Nephron progenitor cell (in vitro differentiated cells): ENCODE data around the gene SDR39U1.
"Not testable (repeated sequence)": the region's sequence is repeated elsewhere in the genome, so short reads cannot be mapped to it uniquely, and the experiment has no call there.

Experiments
- DNase-seq: peaks from one replicate; pipeline ENCODE4 v3.0.0; 2021
- H3K27ac Mint-ChIP-seq: 2 replicates; pipeline ENCODE4 v1.8.0; 2021; ENCODE audit warnings: mild to moderate bottlenecking, moderate library complexity, mixed read lengths
- H3K27me3 Mint-ChIP-seq: 2 replicates; pipeline ENCODE4 v1.8.0; 2021; ENCODE audit warnings: mild to moderate bottlenecking, low read depth, mixed read lengths; ENCODE audit not compliant: poor library complexity
- H3K36me3 Mint-ChIP-seq: 2 replicates; pipeline ENCODE4 v1.8.0; 2021; ENCODE audit warnings: low read depth, mixed read lengths
- H3K4me1 Mint-ChIP-seq: 2 replicates; pipeline ENCODE4 v1.8.0; 2021; ENCODE audit warnings: mixed read lengths
- H3K4me3 Mint-ChIP-seq: 2 replicates; pipeline ENCODE4 v1.8.0; 2021; ENCODE audit warnings: mild to moderate bottlenecking, moderate library complexity, mixed read lengths
- H3K9me3 Mint-ChIP-seq: 2 replicates; pipeline ENCODE4 v1.8.0; 2021; ENCODE audit warnings: mild to moderate bottlenecking, moderate library complexity, mixed read lengths
- CTCF ChIP-seq: fragments of 200-600 bp; sonication (generic); IDR thresholded peaks from 2 replicates; pipeline ENCODE4 v1.5.0; 2021; ENCODE audit warnings: antibody characterized with exemption

SDR39U1 gene, protein sequence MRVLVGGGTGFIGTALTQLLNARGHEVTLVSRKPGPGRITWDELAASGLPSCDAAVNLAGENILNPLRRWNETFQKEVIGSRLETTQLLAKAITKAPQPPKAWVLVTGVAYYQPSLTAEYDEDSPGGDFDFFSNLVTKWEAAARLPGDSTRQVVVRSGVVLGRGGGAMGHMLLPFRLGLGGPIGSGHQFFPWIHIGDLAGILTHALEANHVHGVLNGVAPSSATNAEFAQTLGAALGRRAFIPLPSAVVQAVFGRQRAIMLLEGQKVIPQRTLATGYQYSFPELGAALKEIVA

DNA sequence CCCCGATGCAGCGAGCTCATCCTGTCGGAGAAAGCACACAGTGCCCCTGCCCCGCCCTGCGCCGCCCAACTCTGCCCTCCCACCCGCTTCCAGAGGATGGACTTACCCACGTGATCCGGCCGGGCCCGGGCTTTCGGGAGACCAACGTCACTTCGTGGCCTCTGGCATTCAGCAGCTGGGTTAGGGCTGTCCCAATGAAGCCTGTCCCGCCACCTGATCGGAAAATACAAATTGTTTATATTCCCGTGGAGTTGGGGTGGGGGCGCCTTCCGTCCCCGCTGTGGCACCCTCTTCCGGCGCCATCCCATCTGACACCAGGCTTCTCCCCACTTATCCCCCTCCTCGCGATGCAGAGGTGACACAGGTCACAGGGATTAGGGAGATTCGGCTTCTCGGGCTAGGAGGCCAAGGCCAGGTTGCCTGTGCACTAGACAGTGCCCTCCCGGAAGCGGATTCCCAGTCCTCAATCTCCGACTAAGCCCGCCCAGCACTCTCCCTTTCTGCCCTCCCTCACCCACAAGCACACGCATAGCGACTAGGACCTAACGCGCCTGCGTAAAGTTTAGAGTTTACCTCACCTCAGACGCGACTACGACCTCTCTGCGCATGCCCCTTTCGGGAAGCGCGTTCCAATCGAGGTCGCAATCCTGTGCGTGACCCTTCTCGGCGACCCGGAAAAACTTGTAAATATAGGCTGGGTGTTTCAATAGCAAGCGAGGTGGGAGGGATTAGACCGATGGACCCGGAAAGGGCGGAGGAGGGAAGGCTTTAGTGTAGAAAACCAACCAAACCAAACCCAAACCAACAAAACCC lies at the start of gene SDR39U1:
Gene SDR39U1 (minus strand): TSS at position 537 of the 813 bp plus-strand sequence. CDS start 7 bp downstream, at position 530.
- no peak for TF ChIP-seq CTCF
- Mint-ChIP-seq H3K4me1 (peaks cover 34% of the 10 kb centered on the region), H3K4me3 (peak within 1 kb of the TSS; percentile 94), H3K27me3 (peaks cover 14% of the 10 kb centered on the region), H3K36me3 (peaks cover 46% of the 10 kb centered on the region), H3K27ac (peak within 1 kb of the TSS; percentile 100), H3K9me3 (peaks cover 4% of the 10 kb centered on the region)
- DNase-seq = peak; percentile 93

DNA sequence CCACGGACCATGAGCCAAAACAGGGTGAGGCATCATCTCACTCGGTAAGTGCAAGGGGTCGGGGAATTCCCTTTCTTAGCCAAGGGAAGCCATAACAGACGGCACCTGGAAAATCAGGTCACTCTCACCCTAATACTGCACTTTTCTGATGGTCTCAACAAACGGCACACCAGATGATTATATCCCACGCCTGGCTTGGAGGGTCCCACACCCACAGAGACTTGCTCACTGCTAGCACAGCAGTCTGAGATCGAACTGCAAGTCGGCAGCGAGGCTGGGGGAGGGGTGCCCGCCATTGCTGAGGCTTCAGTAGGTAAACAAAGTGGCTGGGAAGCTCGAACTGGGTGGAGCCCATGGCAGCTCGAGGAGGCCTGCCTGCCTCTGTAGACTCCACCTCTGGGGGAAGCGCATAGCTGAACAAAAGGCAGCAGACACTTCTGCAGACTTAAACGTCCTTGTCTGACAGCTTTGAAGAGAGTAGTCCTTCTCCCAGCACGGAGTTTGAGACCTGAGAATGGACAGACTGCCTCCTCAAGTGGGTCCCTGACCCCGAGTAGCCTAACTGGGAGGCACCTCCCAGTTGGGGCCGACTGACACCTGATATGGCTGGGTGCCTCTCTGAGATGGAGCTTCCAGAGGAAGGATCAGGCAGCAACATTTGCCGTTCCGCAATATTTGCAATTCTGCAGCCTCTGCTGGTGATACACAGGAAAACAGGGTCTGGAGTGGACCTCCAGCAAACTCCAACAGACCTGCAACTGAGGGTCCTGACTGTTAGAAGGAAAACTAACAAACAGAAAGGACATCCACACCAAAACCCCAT lies 49.2 kb upstream of the SDR39U1 start:
- H3K36me3 Mint-ChIP-seq, H3K4me1 Mint-ChIP-seq, H3K27ac Mint-ChIP-seq, DNase-seq, H3K27me3 Mint-ChIP-seq, H3K4me3 Mint-ChIP-seq: not testable (repeated sequence)
- peaks cover 45% of the 10 kb centered on the region for H3K9me3 Mint-ChIP-seq

DNA sequence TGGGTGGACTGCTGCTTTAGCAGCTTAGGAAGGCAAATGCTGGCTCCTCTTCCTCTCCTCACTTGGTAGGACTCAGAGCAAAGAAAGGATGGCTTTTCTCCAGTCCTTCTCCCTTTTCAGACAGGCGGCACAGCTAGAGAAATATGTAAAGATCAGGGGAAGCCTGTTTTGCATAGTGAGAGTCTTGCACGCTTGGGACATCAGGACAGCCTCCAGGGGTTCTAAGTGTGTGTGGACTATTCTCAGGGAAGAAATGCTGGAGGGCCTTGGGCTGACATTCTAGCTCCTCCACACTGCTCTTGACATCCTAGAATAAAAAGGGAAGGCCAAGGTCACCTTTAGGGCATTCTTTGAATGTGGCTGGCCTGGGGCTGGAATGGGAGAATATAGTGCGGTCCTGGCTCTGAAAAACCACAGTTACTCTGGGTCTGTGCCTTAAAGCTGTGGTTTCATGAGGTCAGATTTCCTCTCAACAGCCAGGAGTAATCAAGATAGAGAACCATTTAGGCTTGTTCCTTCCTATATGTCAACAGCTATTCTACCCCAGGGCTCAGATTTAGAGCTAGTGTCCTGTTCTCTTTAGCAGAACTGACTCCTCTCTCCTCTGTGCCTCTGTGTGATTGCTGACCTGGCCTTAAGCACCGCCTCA lies 41.2 kb upstream of the SDR39U1 start:
- Mint-ChIP-seq H3K27me3 (peaks cover 2% of the 10 kb centered on the region), H3K9me3 (no peaks in the 10 kb centered on the region), H3K27ac (no peak overlapping the region), H3K4me3 (no peak overlapping the region), H3K4me1 (no peaks in the 10 kb centered on the region), H3K36me3 (peaks cover 4% of the 10 kb centered on the region)
- no peak for DNase-seq
- TF ChIP-seq CTCF = no peak

GRCh38 chr14:24482699-24483303 lies 40.2 kb upstream of the SDR39U1 start:
- H3K4me1 Mint-ChIP-seq, H3K27me3 Mint-ChIP-seq, H3K27ac Mint-ChIP-seq, H3K4me3 Mint-ChIP-seq, H3K9me3 Mint-ChIP-seq, H3K36me3 Mint-ChIP-seq, DNase-seq: not testable (repeated sequence)

DNA sequence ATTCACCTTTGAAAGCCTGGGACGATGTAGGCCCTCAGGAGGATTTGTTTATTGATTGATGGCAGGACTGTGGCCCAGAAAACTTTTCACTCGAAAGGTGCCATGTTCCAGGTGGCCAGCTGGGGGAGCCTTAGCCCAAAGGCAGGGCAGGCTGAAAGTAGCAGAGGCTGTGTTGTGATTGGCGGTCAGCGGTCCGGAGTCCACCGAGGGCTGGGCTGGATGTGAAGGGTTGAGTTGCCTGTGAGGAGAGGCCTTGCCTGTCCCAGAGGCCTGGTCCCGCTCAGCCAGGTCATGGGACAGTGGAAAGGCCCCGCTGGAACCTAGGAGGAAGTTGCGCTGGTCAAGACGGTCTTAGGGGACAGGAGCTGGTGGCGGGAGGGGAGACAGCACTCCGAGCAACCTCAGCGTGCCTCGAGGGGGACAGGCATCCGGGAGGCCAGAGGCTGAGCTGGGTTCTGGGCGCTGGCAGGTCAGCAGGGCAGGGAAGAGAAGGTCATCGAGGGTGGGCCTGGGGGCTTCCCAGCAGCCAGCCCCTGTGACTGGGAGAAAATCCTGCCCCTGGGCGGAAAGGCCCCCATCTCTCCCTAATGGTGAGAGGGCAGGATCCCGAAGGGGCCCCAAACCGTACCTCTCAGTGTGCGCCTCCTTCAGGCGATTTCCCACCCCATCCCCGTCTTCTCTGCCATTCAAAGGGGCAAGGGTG lies 39.2 kb upstream of the SDR39U1 start:
- H3K4me3 Mint-ChIP-seq = no peak overlapping the region
- no peak overlapping the region for H3K27ac Mint-ChIP-seq
- no peaks in the 10 kb centered on the region for H3K4me1 Mint-ChIP-seq
- peaks cover 5% of the 10 kb centered on the region for H3K27me3 Mint-ChIP-seq
- peak; percentile 64 for TF ChIP-seq CTCF
- DNase-seq = peak; percentile 74
- H3K36me3 Mint-ChIP-seq = peaks cover 6% of the 10 kb centered on the region
- no peaks in the 10 kb centered on the region for H3K9me3 Mint-ChIP-seq

DNA sequence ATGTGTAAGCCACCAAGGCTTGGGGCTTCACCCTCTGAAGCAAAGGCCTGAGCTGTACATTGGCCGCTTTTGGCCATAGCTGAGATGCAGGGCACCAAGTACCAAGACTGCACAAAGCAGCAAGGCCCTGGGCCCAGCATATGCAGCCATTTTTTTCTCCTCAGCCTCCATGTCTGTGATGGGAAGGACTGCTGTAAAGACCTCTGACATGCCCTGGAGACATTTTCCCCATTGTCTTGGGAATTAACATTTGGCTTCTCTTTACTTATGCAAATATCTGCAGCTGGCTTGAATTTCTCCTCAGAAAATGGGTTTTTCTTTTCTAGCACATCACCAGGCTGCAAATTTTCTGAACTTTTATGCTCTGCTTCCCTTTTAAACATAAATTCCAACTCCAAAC lies 37.4 kb upstream of the SDR39U1 start:
- H3K4me3 Mint-ChIP-seq, H3K4me1 Mint-ChIP-seq, DNase-seq, H3K27me3 Mint-ChIP-seq, H3K9me3 Mint-ChIP-seq, H3K27ac Mint-ChIP-seq, H3K36me3 Mint-ChIP-seq: not testable (repeated sequence)
